ENCODE results near the gene MINDY1. TPM values are rescaled to one million over a fixed set of nuclear protein-coding genes. Genes with fewer than 3 reads are reported as not detected.

The MINDY1 gene
- total and polyA plus RNA-seq, 7 donors: 15.6 to 51.8 (median 25.5) TPM

- H3K36me3 ChIP-seq: no peaks in the 10 kb centered on the region
- intact Hi-C loops (cut with DNase I): loop anchor here (1.0 to 5.0 kb wide), 5 partner anchors 31 to 414 kb away; partner anchors contain the start of genes ARNT, C1orf56, MINDY1 and SETDB1
- H3K27me3 ChIP-seq: no peaks in the 10 kb centered on the region
- TF ChIP-seq POLR2AphosphoS5 (IDR thresholded peaks at IDR 0.05) (peak in 3 of 4 donors; percentile 14 to 55 (median 44)), POLR2A (IDR thresholded peaks at IDR 0.05) (no peak), EP300 (IDR thresholded peaks at IDR 0.05) (no peak)
- H3K9me3 ChIP-seq: no peaks in the 10 kb centered on the region
- peak within 1 kb of the TSS; percentile 76 to 91 (median 81) for H3K4me3 ChIP-seq
- DNase-seq: peak; percentile 91
- H3K4me1 ChIP-seq: peaks cover 0 to 66% (median 58%) of the 10 kb centered on the region in 4 donors
- 7 to 11% methylated on average over 106 of the region's 106 CpGs for WGBS, 2 donors
- peak within 1 kb of the TSS; percentile 93 to 99 (median 96) for H3K27ac ChIP-seq
Observed at GRCh38 chr1:150974580-150975478, 31.9 kb downstream of the MINDY1 start, which contains the start of gene CERS2. Gene CERS2 (minus strand): TSS chr1:150974835. CDS start chr1:150969090, 5,745 bp downstream.

- Histone ChIP-seq H3K4me3 (peak overlapping the region; percentile 76 to 91 (median 81)), H3K4me1 (peaks cover 0 to 63% (median 55%) of the 10 kb centered on the region in 4 donors), H3K27me3 (no peaks in the 10 kb centered on the region), H3K27ac (peak overlapping the region; percentile 93 to 99 (median 96)), H3K9me3 (no peaks in the 10 kb centered on the region), H3K36me3 (peaks cover 0 to 1% (median 0%) of the 10 kb centered on the region in 4 donors)
- TF ChIP-seq EP300 (IDR thresholded peaks at IDR 0.05) (no peak), POLR2A (IDR thresholded peaks at IDR 0.05) (no peak), CTCF (IDR thresholded peaks at IDR 0.05) (no peak), POLR2AphosphoS5 (IDR thresholded peaks at IDR 0.05) (no peak)
- intact Hi-C loops (cut with DNase I): loop anchor here (2.0 to 5.0 kb wide), 2 partner anchors 47 to 413 kb away; partner anchors contain the start of gene SETDB1
- 1% methylated on average over 67 of the region's 67 CpGs for WGBS, 2 donors
- no peak for DNase-seq
Observed at GRCh38 chr1:150973836-150974579, 32.7 kb downstream of the MINDY1 start.

- peaks cover 0 to 60% (median 56%) of the 10 kb centered on the region in 4 donors for H3K4me1 ChIP-seq
- intact Hi-C loops (cut with DNase I): loop anchor here (5.0 kb wide), 1 partner anchor 46 kb away; the partner anchor contains the start of gene SETDB1
- TF ChIP-seq POLR2A (IDR thresholded peaks at IDR 0.05) (no peak), EP300 (IDR thresholded peaks at IDR 0.05) (no peak), CTCF (IDR thresholded peaks at IDR 0.05) (no peak), POLR2AphosphoS5 (IDR thresholded peaks at IDR 0.05) (no peak)
Observed at GRCh38 chr1:150973258-150973835, 33.4 kb downstream of the MINDY1 start.

GRCh38 chr1:150972417-150972940, 34.2 kb downstream of the MINDY1 start:
- Histone ChIP-seq H3K36me3 (peaks cover 13 to 16% (median 14%) of the 10 kb centered on the region in 4 donors), H3K9me3 (no peaks in the 10 kb centered on the region), H3K27ac (peak overlapping the region; percentile 93 to 99 (median 96)), H3K4me1 (peaks cover 0 to 55% (median 55%) of the 10 kb centered on the region in 4 donors), H3K27me3 (no peaks in the 10 kb centered on the region), H3K4me3 (peak overlapping the region in 2 of 4 donors; percentile 76 to 78)
- intact Hi-C loops (cut with DNase I): loop anchor here (5.0 kb wide), 1 partner anchor 45 kb away; the partner anchor contains the start of gene SETDB1
- 73 to 78% methylated on average over 4 of the region's 4 CpGs for WGBS, 2 donors
- no peak for DNase-seq
- no peak for TF ChIP-seq CTCF (IDR thresholded peaks at IDR 0.05)

More at GRCh38 chr1:150973258-150973835, 33.4 kb downstream of the MINDY1 start:
- Histone ChIP-seq H3K9me3 (no peaks in the 10 kb centered on the region), H3K36me3 (peaks cover 5 to 8% (median 6%) of the 10 kb centered on the region in 4 donors), H3K27me3 (no peaks in the 10 kb centered on the region), H3K27ac (peak overlapping the region; percentile 93 to 99 (median 96)), H3K4me3 (peak overlapping the region; percentile 76 to 91 (median 81))
- DNase-seq: no peak
- WGBS, 2 donors: 18 to 28% methylated on average over 15 of the region's 15 CpGs

Data from sigmoid colon (tissue), 7 donors.